ENCODE results near the gene TLR9. TPM values are rescaled to one million over a fixed set of nuclear protein-coding genes. Genes with fewer than 3 reads are reported as not detected.

The TLR9 gene
- total RNA-seq, 1 donor from 2014 or later, result 0.42 TPM

DNA sequence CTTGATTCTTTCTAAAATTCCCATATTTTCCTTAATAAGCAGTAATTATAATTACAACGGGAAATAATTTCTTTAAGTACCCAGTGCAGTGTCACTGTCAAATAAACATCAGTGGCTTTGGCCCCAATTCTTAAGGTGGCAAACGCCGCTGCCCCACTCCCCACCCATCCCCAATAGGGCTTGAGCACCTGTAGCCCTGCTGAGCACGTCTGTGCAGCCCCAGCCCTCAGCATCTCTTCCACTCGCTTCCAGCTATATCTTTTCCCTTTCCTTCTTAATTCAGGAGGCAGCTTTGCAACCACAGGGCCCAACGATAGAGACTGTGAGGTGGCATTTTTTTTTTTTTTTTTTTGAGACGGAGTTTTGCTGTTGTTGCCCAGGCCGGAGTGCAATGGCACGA is 29.2 kb upstream of the TLR9 start:
- H3K4me1 Mint-ChIP-seq, result peaks cover 74% of the 10 kb centered on the region
- H3K27me3 Mint-ChIP-seq, result peaks cover 2% of the 10 kb centered on the region
- H3K27ac Mint-ChIP-seq, result peak overlapping the region; percentile 56
- H3K36me3 Mint-ChIP-seq (ENCODE audit: low read depth), result peaks cover 86% of the 10 kb centered on the region
- no peak for DNase-seq
- intact Hi-C loops (cut with micrococcal nuclease), result loop anchor here (10.0 kb wide), 1 partner anchor 1650 kb away; no protein-coding TSS in a partner anchor
- H3K9me3 Mint-ChIP-seq, result peaks cover 5% of the 10 kb centered on the region
- peak overlapping the region; percentile 29 for H3K4me3 Mint-ChIP-seq

DNA sequence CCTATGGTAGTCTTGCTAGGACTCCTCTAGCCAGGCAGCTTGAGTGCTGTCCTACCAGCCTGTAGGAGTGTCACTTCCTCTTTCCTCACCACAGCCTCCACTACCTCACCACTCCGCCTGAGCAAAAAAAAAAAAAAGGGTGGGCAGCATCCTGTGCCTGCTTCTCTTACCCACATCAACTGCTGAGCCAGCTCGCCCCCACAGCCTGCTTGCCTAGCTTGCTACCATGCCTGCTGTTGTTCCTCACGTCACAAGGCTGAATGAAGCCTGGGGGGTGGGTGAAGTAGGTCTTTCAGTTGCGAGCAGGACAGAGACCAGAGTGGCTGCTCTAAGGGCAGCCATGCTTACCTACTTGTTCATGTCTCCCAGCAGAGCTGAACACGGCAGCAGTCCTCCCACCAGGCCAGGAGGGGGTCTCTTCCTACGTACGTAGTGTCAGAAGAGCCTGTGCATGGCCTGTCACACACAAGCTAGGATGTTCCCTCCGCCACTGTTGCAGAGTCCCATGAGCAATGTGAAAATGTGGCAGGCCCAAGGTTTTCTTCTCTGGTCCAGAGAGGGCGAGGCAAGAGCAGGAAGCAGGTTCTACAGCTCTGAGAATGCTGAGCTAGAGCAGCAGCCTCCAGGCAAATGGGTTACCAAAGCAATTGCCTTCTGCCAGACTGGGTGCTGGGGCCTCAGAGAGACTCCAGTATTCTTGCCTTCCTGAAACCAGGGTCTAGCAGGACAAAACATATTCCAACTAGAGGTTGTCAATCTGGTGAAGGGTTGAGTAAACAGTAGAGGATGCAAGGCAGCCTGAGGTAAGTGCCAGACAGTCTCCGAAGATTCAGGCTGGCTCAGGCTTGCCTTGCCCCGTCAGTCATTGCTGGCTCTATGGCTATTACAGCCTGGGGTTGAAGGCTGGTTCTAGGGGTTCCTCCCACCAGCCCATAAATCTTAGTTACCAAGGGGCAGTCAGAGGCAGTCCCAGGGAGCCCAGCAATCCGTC is 28.2 kb upstream of the TLR9 start:
- DNase-seq, result peak; percentile 95
- peaks cover 77% of the 10 kb centered on the region for H3K4me1 Mint-ChIP-seq
- peaks cover 81% of the 10 kb centered on the region for H3K36me3 Mint-ChIP-seq (ENCODE audit: low read depth)
- intact Hi-C loops (cut with micrococcal nuclease), result loop anchor here (1.0 to 10.0 kb wide), 5 partner anchors 9 to 1649 kb away; partner anchors contain the start of gene WDR82
- H3K9me3 Mint-ChIP-seq, result peaks cover 5% of the 10 kb centered on the region
- peak overlapping the region; percentile 88 for H3K4me3 Mint-ChIP-seq
- H3K27me3 Mint-ChIP-seq, result peaks cover 2% of the 10 kb centered on the region
- peak overlapping the region; percentile 99 for H3K27ac Mint-ChIP-seq

DNA sequence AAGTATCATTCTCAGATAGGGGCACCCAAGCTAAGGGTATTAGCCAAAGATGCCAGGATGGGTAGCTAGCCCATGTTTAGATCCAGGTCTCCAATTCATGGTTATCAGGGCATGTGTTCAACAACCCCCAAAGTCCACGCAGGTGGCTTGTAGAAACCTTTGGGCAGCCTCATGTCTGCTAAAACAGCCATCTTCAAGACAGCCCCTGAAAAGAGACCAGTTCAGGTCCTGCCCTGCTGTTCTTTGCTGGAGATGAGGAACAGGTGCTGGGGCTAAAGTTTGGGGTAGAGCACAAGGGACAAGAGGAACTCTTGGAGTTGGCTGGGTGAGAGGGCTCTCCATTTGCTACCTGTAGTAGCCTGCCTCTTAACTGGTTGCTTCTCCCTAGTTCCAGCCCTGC is 24.7 kb upstream of the TLR9 start:
- Mint-ChIP-seq H3K27ac (peak overlapping the region; percentile 85), H3K4me1 (peaks cover 72% of the 10 kb centered on the region), H3K27me3 (peaks cover 2% of the 10 kb centered on the region), H3K4me3 (no peak overlapping the region), H3K36me3 (ENCODE audit: low read depth) (peaks cover 65% of the 10 kb centered on the region), H3K9me3 (peaks cover 5% of the 10 kb centered on the region)
- DNase-seq, result no peak
- intact Hi-C loops (cut with micrococcal nuclease), result loop anchor here (10.0 kb wide), 1 partner anchor 1645 kb away; no protein-coding TSS in a partner anchor

DNA sequence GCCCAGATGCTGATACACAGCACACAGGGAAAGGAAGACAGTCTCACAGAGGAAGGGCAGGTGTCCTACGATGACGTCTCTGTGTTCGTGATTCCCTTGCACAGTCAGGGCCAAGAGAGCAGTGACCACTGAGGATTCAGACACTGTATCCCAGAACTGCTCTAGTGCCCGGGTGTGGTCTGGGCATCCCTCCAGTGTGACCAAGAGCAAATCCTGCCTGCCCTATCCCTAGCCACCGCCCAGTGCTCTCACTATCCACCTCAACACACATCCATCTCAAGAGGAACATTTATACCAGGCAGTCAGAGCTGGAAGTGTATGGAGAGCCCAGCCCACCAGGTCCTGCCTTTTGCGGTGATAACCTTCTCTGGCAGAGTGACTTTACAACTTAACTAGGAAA is 24.2 kb upstream of the TLR9 start:
- Mint-ChIP-seq H3K9me3 (peaks cover 5% of the 10 kb centered on the region), H3K36me3 (ENCODE audit: low read depth) (peaks cover 60% of the 10 kb centered on the region), H3K27ac (peak overlapping the region; percentile 85), H3K4me1 (peaks cover 73% of the 10 kb centered on the region), H3K4me3 (no peak overlapping the region), H3K27me3 (peaks cover 2% of the 10 kb centered on the region)
- no peak for DNase-seq
- intact Hi-C loops (cut with micrococcal nuclease), result loop anchor here (10.0 kb wide), 1 partner anchor 1645 kb away; no protein-coding TSS in a partner anchor

DNA sequence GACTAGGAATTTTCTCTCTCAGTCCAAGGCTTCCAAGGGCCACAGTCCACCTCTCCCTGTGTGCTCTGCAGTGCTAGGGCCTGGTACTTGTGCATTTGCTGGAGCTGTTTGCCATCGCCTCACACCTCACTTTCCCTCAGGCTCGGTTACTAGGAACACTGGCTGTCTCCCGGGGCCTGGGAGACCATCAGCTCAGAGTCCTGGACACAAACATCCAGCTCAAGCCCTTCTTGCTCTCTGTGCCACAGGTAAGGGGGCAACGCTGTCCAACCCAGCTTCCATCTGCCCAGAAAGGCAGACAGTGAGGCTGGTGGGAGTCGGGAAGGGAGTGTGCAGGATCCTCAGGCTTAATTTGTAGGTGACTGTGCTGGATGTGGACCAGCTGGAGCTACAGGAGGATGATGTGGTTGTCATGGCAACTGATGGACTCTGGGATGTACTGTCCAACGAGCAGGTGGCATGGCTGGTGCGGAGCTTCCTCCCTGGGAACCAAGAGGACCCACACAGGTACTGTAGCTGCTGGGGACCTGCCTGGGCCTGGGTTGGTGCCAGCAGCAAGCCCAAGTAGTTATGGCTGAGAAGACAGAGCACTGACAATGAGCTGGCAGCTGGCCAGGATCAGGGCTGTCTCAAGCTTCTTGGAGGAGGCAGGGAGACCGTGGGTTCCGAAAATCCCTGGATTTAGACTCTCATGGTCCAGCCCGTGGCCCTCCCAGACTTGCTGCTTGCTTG is 23.5 kb upstream of the TLR9 start:
- H3K4me1 Mint-ChIP-seq, result peaks cover 74% of the 10 kb centered on the region
- DNase-seq, result no peak
- peaks cover 5% of the 10 kb centered on the region for H3K9me3 Mint-ChIP-seq
- peak overlapping the region; percentile 85 for H3K27ac Mint-ChIP-seq
- H3K36me3 Mint-ChIP-seq (ENCODE audit: low read depth), result peaks cover 54% of the 10 kb centered on the region
- intact Hi-C loops (cut with micrococcal nuclease), result no loop called here
- peaks cover 2% of the 10 kb centered on the region for H3K27me3 Mint-ChIP-seq
- peak overlapping the region; percentile 41 for H3K4me3 Mint-ChIP-seq

DNA sequence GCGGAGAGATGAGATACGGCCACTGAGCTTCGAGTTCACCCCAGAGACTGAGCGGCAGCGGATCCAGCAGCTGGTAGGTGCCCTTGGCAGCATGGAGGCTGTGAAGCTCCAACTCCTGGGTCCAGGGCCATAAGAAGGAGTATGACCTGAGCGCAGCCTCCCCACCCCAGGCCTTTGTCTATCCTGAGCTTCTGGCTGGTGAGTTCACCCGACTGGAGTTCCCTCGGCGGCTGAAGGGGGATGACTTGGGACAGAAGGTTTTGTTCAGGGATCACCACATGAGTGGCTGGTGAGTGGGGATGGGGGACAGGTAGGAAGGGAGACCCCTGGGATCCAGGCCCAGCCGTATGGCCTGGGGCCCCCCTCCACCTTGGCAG is 22.7 kb upstream of the TLR9 start:
- Mint-ChIP-seq H3K4me3 (peak overlapping the region; percentile 90), H3K9me3 (peaks cover 2% of the 10 kb centered on the region), H3K27ac (peak overlapping the region; percentile 81), H3K36me3 (ENCODE audit: low read depth) (peaks cover 48% of the 10 kb centered on the region), H3K27me3 (no peaks in the 10 kb centered on the region), H3K4me1 (peaks cover 74% of the 10 kb centered on the region)
- intact Hi-C loops (cut with micrococcal nuclease), result no loop called here
- no peak for DNase-seq

DNA sequence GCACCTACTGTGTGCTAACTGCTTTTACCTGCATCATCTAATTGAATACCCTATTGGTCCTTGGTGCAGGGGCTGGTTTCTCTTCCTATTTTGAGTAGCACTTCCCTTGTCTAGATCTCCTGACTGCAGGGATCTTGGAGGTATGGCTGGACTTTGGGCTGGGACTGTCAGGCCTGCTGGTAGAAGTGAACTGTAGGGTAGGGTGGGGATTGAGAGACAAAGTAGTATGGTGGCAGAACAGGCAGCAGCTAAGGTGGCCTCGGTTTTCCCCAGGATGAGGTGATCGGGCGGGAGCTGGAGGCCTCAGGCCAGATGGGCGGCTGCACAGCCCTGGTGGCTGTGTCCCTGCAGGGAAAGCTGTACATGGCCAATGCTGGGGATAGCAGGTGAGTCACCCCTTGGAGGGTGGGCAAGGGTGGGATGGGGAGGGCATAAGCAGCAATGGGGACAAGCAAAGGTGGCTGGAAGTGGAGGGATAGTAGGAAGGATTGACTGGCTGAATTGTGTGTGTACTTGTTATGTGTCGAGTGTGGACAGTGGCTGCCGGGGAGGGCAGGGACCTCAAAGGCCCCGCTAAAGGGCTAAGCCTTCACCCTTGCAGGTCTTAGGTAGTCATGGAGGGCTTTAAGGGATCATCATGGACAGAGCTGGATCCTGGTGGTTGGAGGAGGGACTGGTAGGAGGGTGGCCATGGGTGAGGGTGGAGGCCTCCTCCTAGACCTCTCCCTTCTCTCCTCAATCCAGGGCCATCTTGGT is 22.1 kb upstream of the TLR9 start:
- Mint-ChIP-seq H3K36me3 (ENCODE audit: low read depth) (peaks cover 45% of the 10 kb centered on the region), H3K4me3 (peak overlapping the region; percentile 90), H3K27me3 (no peaks in the 10 kb centered on the region), H3K9me3 (no peaks in the 10 kb centered on the region), H3K27ac (peak overlapping the region; percentile 91), H3K4me1 (peaks cover 73% of the 10 kb centered on the region)
- intact Hi-C loops (cut with micrococcal nuclease), result no loop called here
- no peak for DNase-seq

DNA sequence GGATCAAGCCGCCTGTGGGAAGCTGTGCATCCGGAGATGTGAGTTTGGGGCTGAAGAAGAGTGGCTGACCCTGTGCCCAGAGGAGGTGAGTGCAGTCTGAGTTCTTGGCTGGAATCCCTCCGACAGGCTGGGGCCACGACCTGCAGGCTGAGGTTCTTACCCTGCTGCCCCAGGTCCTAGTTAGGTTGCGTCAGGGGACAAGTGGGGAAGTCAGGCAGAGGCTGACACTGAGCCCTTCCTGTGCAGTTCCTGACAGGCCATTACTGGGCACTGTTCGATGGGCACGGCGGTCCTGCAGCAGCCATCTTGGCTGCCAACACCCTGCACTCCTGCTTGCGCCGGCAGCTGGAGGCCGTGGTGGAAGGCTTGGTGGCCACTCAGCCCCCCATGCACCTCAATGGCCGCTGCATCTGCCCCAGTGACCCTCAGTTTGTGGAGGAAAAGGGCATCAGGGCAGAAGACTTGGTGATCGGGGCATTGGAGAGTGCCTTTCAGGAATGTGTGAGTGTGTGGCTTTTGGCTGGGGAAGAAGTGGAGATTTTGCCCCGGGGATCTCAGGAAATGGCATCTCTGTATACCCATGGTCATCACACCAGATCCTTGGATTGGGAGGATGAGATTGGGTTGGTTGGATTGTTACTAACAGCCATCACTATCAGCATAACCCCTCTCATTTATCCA is 21.4 kb upstream of the TLR9 start:
- Mint-ChIP-seq H3K4me1 (peaks cover 70% of the 10 kb centered on the region), H3K36me3 (ENCODE audit: low read depth) (peaks cover 40% of the 10 kb centered on the region), H3K4me3 (peak overlapping the region; percentile 90), H3K27me3 (no peaks in the 10 kb centered on the region), H3K9me3 (no peaks in the 10 kb centered on the region), H3K27ac (peak overlapping the region; percentile 91)
- intact Hi-C loops (cut with micrococcal nuclease), result no loop called here
- DNase-seq, result peak; percentile 77

DNA sequence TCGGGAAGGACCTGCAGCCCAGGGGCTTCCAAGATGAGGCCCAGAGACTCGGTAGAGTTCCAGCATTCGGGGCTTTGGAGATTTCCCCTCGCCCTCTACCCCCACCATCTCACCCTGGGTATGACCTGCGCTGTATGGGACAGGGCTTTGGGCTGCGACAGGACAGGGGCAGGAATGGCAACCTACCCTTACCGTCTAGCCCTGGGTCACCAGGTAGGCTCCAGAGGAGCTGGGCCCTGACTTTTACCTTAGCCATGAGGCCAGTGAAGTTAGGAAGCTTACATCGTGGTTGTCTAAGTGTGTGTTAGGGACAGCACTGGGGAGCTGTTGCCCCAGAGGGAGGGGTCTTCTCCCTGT is 20.8 kb upstream of the TLR9 start:
- peak overlapping the region; percentile 90 for H3K4me3 Mint-ChIP-seq
- intact Hi-C loops (cut with micrococcal nuclease), result no loop called here
- peaks cover 71% of the 10 kb centered on the region for H3K4me1 Mint-ChIP-seq
- H3K27ac Mint-ChIP-seq, result peak overlapping the region; percentile 91
- DNase-seq, result no peak
- H3K9me3 Mint-ChIP-seq, result no peaks in the 10 kb centered on the region
- peaks cover 37% of the 10 kb centered on the region for H3K36me3 Mint-ChIP-seq (ENCODE audit: low read depth)
- H3K27me3 Mint-ChIP-seq, result no peaks in the 10 kb centered on the region

DNA sequence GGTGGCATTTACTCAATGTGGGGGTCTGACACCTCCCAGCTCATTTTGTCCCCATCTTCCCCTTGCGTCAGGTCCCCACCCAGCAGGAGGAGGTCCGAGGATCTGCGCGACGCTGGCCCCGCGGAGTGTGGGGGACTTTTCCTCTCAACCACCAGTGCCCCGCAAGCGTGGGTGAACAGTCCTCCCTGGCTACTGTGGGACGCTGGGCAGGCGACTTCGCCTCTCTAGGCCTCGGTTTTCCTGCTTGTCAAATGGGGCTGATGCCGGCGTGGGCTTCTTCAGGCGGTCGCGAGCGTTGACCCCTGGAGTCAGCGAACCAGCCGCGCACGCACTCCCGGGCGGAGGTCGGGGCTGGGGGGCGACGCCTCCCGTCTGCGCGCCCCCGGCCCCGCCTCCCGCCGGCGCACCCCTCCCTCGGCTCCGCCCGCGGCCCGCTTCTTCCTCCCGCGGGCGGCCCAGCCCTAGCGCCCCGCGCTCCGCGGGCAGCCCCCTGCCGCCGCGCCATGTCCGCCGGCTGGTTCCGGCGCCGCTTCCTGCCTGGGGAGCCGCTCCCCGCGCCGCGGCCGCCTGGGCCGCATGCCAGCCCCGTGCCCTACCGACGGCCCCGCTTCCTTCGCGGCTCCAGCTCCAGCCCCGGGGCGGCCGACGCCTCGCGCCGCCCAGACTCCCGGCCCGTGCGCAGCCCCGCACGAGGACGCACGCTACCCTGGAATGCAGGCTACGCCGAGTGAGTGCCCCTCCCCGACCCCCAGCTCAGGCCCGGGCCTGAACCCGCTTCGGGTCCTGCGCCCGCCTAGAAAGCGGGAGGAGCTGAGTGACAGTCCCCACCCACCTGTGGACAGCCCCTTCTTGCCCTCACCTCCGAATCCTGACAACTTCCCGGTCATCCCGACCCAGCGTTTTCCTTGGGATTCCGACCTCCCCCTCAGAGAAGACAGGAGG is 20.1 kb upstream of the TLR9 start, which contains the start of gene PPM1M:
Gene PPM1M, plus strand, starts transcription at position 438 of the 942 bp plus-strand sequence. Its CDS starts 66 bp downstream, at position 504.
- DNase-seq, result peak; percentile 93
- Mint-ChIP-seq H3K36me3 (ENCODE audit: low read depth) (peaks cover 38% of the 10 kb centered on the region), H3K9me3 (no peaks in the 10 kb centered on the region), H3K27ac (peak within 1 kb of the TSS; percentile 91), H3K27me3 (no peaks in the 10 kb centered on the region), H3K4me3 (peak within 1 kb of the TSS; percentile 90), H3K4me1 (peaks cover 77% of the 10 kb centered on the region)
- intact Hi-C loops (cut with micrococcal nuclease), result no loop called here

DNA sequence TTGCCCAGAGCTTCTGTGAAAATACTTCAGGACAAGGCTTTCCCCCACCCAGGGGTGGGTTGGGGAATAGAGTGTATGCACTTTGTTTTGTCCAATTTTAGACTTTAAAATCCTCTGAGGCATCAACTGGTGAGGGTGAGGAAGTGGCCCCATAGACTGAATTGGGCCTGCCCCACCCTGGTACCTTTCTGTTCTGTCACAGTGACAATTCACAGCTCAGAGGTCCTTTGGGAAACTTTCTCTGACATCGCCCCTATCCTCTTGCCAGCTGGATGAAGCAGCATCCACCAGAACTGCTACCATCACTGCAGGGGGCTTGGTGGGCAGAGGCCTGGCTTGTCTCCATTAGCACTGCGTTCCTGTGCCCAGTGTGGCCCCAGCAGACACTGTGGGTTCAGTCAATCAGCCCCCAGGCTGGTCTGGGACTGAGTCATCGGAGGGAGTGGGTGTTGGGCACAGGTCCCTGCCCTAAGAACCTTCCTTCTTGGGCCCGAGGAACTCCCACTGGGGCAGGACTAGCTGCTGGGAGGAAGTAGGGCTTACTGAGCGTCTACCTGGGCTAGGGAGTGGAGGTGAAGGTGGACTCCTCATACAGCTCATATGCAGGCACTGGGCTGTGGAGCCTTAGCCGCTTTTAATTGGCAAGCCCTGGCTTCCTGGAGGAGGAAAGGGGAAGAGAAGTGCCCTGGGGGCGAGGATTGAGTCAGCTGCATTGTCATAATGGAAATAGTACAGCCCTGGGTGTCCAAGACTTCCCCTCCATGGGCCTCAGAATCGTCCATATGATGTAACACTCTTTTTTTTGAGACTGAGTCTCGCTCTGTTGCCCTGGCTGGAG is 18.6 kb upstream of the TLR9 start:
- intact Hi-C loops (cut with micrococcal nuclease), result loop anchor here (1.0 kb wide), 1 partner anchor 9 kb away; no protein-coding TSS in a partner anchor
- peaks cover 29% of the 10 kb centered on the region for H3K36me3 Mint-ChIP-seq (ENCODE audit: low read depth)
- H3K27me3 Mint-ChIP-seq, result no peaks in the 10 kb centered on the region
- peak overlapping the region; percentile 81 for H3K4me3 Mint-ChIP-seq
- peak; percentile 72 for DNase-seq
- H3K4me1 Mint-ChIP-seq, result peaks cover 74% of the 10 kb centered on the region
- H3K9me3 Mint-ChIP-seq, result no peaks in the 10 kb centered on the region
- peak overlapping the region; percentile 88 for H3K27ac Mint-ChIP-seq

Data from activated CD4-positive, alpha-beta T cell treated with anti-CD3 and anti-CD28 coated beads, Interleukin-2, amount 10 ng/mL, durations not matched to agents 24 days and 14 days (primary cell).